PC-3 (cell line): ENCODE data around the gene BPGM.

ENCODE experiments used
- CTCF ChIP-seq: fragments of 300-600 bp; sonication (generic); conservative IDR thresholded peaks from 2 replicates; pipeline ENCODE4 v1.5.1; 2017; ENCODE audit warnings: antibody characterized with exemption, low read depth, mild to moderate bottlenecking, low read length
- EZH2 ChIP-seq: fragments of 300-600 bp; sonication (generic); IDR thresholded peaks from one replicate; pipeline ENCODE4 v1.6.1; 2017; ENCODE audit warnings: antibody characterized with exemption, mild to moderate bottlenecking, low read length; ENCODE audit not compliant: unreplicated experiment
- EZH2phosphoT487 ChIP-seq: fragments of 300-600 bp; sonication (generic); IDR thresholded peaks from 2 replicates; pipeline ENCODE4 v1.6.1; 2018; ENCODE audit warnings: mild to moderate bottlenecking, antibody characterized with exemption, low read length, borderline replicate concordance

- TF ChIP-seq CTCF (no peak), EZH2phosphoT487 (no peak), EZH2 (no peak)
Observed at GRCh38 chr7:134619627-134620331, 26.9 kb upstream of the BPGM start.
